GM12875 (cell line): ENCODE data around the gene GAB2.

ENCODE experiments used
- H3K4me3 ChIP-seq: one replicate; pipeline ENCODE4 v1.5.1; 2011; ENCODE audit warnings: low read depth, low read length, control low read depth
- TF ChIP-seq, protein P1 (sequence below): IDR thresholded peaks from 2 replicates; pipeline ENCODE4 v1.5.1; 2011; ENCODE audit warnings: low read depth, mild to moderate bottlenecking, control low read depth, inconsistent platforms, low read length, moderate library complexity, borderline replicate concordance; ENCODE audit not compliant: insufficient read depth

Gene GAB2

DNA sequence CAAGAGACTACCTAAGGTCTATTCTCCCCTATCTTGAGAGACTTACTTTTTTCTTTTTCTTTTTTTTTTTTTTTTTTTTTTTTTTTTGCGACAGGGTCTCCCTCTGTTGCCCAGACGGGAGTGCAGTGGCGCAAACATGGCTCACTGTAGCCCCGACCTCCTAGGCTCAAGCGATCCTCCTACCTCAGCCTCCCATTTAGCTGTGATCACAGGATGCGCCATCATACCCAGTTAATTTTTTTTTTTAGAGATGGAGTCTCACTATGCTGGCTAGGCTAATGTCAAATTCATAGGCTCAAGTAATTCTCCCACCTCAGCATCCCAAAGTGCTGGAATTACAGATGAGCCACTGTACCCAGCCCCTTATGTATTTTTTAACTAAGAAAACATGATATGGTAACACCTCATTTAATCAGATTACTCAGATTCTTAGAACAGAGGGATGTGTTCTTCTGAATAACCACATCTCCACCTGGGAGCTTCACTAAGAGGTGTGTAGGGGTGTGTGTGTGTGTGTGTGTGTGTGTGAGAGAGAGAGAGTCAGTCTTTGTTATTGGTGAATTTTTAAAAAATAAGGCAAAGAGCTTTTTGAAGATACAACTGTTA, 126.0 kb downstream of the GAB2 start:
- no peak overlapping the region for H3K4me3 ChIP-seq
- TF ChIP-seq, protein P1, sequence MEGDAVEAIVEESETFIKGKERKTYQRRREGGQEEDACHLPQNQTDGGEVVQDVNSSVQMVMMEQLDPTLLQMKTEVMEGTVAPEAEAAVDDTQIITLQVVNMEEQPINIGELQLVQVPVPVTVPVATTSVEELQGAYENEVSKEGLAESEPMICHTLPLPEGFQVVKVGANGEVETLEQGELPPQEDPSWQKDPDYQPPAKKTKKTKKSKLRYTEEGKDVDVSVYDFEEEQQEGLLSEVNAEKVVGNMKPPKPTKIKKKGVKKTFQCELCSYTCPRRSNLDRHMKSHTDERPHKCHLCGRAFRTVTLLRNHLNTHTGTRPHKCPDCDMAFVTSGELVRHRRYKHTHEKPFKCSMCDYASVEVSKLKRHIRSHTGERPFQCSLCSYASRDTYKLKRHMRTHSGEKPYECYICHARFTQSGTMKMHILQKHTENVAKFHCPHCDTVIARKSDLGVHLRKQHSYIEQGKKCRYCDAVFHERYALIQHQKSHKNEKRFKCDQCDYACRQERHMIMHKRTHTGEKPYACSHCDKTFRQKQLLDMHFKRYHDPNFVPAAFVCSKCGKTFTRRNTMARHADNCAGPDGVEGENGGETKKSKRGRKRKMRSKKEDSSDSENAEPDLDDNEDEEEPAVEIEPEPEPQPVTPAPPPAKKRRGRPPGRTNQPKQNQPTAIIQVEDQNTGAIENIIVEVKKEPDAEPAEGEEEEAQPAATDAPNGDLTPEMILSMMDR = no peak

DNA sequence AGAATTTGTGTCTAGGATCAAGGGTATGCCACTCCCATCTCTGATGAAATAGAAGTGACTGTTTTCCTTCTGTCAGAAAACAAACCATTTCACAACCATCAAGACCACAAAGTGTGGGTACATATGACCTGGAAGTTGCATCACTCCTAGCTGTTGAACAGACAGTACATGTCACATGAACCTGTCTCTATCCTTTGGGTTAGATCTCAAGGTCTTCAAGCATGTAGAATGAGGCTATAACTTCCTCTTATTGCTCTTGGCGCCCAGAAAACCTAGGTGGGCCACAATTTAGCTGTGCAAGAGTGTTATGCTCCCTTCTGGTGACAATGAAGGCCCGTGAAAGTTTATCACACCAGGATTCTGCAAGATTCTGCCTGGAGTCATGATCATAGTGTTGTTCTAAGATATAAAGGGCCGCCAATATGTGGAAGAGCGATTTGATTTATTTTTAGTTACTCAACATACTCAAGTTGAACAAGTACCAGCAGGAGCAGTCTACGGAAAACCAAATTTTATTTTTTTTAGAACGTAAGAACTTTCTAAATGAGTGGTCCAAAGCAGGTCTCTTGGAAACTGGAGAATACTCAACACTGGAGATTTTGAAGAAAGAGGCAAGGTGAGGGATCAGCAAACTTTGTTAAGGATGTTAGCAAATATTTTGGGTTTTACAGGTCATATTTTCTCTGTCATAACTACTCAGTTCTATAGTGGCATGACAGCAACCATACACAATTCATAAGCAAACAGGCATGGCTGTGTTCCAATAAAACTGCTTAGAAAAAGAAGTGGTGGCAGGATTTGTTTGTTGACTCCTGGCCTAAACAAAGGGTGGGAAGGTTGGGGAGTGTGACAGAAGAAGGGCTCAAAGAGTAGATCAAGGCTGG, 127.1 kb downstream of the GAB2 start:
- no peak overlapping the region for H3K4me3 ChIP-seq
- TF ChIP-seq, protein P1 = no peak

DNA sequence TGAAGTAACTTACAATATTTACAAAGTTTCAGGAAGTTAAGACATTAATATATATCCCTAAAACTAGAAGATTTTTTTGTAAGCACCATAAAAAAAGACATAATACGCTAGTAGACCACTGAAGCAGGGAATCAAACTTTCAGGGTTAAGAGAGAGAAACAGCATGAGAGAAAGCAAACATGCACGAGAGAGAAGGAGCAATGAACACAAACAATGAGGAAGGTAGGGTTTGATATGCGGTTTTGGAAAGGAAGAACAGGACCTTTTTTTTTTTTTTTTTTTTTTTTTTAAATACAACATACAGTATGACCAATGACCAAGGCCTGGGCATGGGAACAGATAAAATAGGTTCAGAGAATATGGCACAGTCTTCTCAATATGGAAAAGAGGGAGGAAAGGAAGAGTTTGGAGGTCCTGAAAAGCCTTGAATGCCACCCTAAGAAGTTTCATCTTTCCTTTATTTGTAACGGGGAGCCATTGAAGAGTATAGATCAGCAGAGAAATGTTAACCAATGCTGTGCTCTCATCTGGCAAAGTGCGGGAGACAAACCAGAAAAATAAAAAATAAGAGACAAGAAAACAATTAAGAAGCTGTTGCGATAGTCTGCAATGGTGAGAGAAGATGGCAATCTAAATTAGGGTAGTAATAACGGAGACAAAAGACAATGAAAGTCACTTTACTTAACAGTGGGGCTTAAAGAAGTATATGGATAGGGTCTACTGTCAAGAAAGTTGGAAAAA, 127.9 kb downstream of the GAB2 start:
- no peak overlapping the region for H3K4me3 ChIP-seq
- TF ChIP-seq, protein P1 = no peak

DNA sequence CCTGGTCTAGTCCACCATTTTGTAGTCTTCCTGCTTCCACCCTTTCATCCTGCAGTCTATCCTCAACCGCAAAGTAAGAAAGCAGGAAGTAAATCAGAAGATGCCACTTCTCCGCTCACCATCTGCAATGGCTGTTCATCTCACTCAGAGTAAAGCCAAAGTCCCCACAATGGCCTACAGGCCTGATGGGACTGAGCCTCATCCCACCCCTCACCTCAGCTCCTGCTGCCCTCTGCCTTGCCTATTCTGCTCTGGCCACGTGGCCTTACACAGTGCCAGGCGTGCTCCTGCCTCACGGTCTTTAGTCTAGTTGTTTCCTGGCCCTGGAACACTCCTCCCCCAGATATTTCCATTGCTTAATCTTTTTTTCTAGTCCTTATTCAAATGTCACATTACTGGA, 133.4 kb downstream of the GAB2 start:
- no peak overlapping the region for H3K4me3 ChIP-seq
- TF ChIP-seq, protein P1 = no peak

DNA sequence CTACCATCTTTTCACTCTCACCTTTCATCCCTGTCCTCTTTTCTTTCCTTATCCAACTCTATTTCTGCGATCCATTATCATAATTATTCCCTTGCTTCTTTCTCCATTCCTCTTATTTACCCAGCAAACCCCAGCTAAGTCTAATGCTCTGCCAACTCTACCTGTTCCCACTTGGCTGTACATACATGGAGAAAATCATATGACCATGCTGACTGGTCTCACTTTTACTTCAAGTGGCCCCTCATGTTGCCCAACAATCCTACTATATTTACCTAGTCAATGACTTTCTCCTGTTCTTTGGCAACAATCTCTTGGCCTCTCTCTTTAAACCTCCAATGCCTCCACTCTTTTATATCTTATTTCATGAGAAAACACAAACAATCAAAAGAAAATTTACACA, 134.8 kb downstream of the GAB2 start:
- TF ChIP-seq, protein P1 = no peak

DNA sequence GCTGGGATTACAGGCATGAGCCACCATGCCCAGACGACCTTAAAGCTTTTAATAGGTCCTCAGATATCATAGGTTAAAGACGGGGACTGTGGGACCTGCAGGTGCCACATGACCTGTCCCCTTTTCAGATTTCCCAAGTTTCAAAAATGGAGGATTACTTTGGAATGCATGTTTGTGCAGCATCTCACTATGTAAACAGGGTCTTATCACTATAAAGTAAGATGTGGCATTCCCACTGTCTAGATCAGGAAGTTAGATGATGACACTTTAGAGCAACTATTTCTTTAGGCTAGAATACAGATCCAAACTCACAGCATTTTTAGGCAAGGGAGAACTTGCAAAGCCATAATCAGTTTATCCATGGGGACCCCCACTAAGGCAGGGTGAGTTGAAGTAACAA, 136.1 kb downstream of the GAB2 start:
- TF ChIP-seq, protein P1 = no peak
- H3K4me3 ChIP-seq = no peak overlapping the region

More for the DNA sequence above, 134.8 kb downstream of the GAB2 start:
- H3K4me3 ChIP-seq = no peak overlapping the region
